Heart right ventricle (tissue), 16 donors: ENCODE results near the gene RPGRIP1. TPM values are rescaled to one million over a fixed set of nuclear protein-coding genes. Genes with fewer than 3 reads are reported as not detected.

Source experiments
- ATAC-seq, 8 donors: fragments of 200-7000 bp; cut with Tn5 transposase; one replicate each; pipeline ENCODE4 v1.9.1; 2020; ENCODE audit warnings: mild to moderate bottlenecking in 8 of 8, moderate library complexity in 8 of 8, moderate number of reproducible peaks in 1 of 8
- DNase-seq, 2 donors: peaks; one replicate each; pipeline ENCODE4 v3.0.0-alpha.2; 2020
- H3K27ac ChIP-seq, 10 donors: fragments of 200-600 bp; sonication (generic) in 2 of 10; one replicate each; pipeline versions ENCODE4 v1.5.0 to v1.8.0; 2020 to 2022; ENCODE audit warnings: mild to moderate bottlenecking in 3 of 10
- H3K27me3 ChIP-seq, 7 donors: fragments of 200-600 bp; one replicate each; pipeline ENCODE4 v1.8.0; 2021 to 2022; ENCODE audit warnings: mild to moderate bottlenecking in 2 of 7
- H3K36me3 ChIP-seq, 9 donors: fragments of 200-600 bp; sonication (generic) in 1 of 9; one replicate each; pipeline versions ENCODE4 v1.5.0 to v1.8.0; 2020 to 2022; ENCODE audit warnings: mild to moderate bottlenecking in 2 of 9
- H3K4me1 ChIP-seq, 9 donors: fragments of 200-600 bp; sonication (generic) in 1 of 9; one replicate each; pipeline versions ENCODE4 v1.5.0 to v1.8.0; 2020 to 2022; ENCODE audit warnings: mild to moderate bottlenecking in 4 of 9
- H3K4me3 ChIP-seq, 10 donors: fragments of 200-600 bp; sonication (generic) in 2 of 10; one replicate each; pipeline versions ENCODE4 v1.5.0 to v1.8.0; 2020 to 2022; ENCODE audit warnings: mild to moderate bottlenecking in 7 of 10, moderate library complexity in 2 of 10
- H3K9me3 ChIP-seq, 11 donors: fragments of 200-600 bp in 10 of 11; sonication (generic) in 2 of 11; one replicate each; pipeline versions ENCODE4 v1.5.0 to v1.8.0; 2013 to 2022; ENCODE audit warnings: mild to moderate bottlenecking in 2 of 11, control low read depth in 1 of 11, moderate library complexity in 1 of 11
- WGBS, 2 donors: extraction: QIAGEN DNeasy Blood & Tissue Kit; methylation state at CpG; one replicate each; pipeline ENCODE4 v1.1.7; 2013; ENCODE audit warnings: inconsistent platforms in 1 of 2; 5-methylcytosine and 5-hydroxymethylcytosine counted together
- intact Hi-C, 10 donors: fragments of 100-400 bp; cut with DNase I; formaldehyde crosslinking; loops; one replicate each; pipeline versions ENCODE4 v1.11.1 to v1.14.2; 2022
- polyA plus RNA-seq, 2 donors: library from polyadenylated mRNA; stranded (reverse); fragments of 200-250 nt; gene quantifications; one replicate each; pipeline ENCODE4 v1.2.3, GENCODE V29; 2013
- total RNA-seq, 10 donors: library from RNA; stranded (reverse); fragmentation: NEBNext Ultra II Directional in 3 of 10; extraction: Animal tissue kit (Norgen Biotek cat#: 25700) in 3 of 10; gene quantifications; one replicate each; pipeline versions ENCODE4 v1.2.1 to v1.2.4, GENCODE V29; 2021 to 2023
- TF ChIP-seq, protein P1 (sequence below), 9 donors: fragments of 200-600 bp; sonication (generic) in 2 of 9; IDR thresholded peaks; one replicate each; pipeline versions ENCODE4 v1.5.0 to v1.8.0; 2021 to 2022; ENCODE audit warnings: antibody characterized with exemption in 9 of 9, mild to moderate bottlenecking in 5 of 9, moderate library complexity in 1 of 9
- donor health status: Arrhythmogenic right ventricular cardiomyopathy.
- donor health status: ischemic (EF 13 %, LVEDD 7.1; RV severe dilation, severe dysfunction).
- donor health status: healthy with polysubstance abuse.
- donor health status: DM: no; HTN: yes; CAD: no.
- donor health status: DM: no; HTN: no; CAD: no.
- donor health status: ischemic (EF 25% LVEDD 6.9; RV normal size, moderate dysfunction).
- donor health status: ischemic (EF 25% LVEDD 5.7; RV mildly dilated, moderate dysfunction).
- donor health status: healthy.
- donor health status: DM: yes; HTN: yes; CAD: no.
- donor health status: Ischemic cardiomyopathy.
- donor health status: ischemic (EF 35%, LVEDD 5.7; RV mildly dilated, moderate dysfunction).
- donor health status: nonischemic (EF 11% LVEDD 7.7; RV severe dilation, severe dysfunction).
- donor health status: DM: yes; HTN: yes; CAD: no.
- donor health status: PGD.
- donor health status: ischemic (EF 29% LVEDD 5.4; RV normal size, mild dysfunction).
- donor health status: nonischemic (EF 23%, LVEDD 6.1; RV moderate dilation, normal function).

RPGRIP1 gene
- total and polyA plus RNA-seq, 12 donors, result 0.12 to 0.85 (median 0.34) TPM; not detected in 1

DNA sequence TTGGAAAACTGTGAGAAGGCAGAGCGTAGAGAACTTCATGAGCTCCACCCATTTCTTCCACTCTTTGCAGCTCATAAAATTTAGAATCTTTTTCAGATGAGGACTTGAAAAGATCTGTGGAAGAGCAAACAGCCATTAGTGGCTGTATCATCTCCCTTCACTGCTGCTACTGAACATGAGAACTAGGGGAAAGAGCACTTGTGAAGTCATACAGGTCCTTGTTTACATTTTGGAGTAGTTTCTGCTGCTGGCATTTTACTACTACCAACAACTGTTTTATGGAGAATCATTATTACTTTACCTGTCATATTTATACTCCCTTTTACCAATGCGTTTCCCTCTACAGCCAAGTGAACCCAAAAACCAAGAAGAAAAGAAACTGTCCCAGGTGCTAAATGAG is 41.0 kb downstream of the RPGRIP1 start:
- peaks cover 0 to 25% (median 0%) of the 10 kb centered on the region in 9 donors for H3K4me1 ChIP-seq
- H3K27me3 ChIP-seq, result no peaks in the 10 kb centered on the region
- intact Hi-C loops, result no loop called here
- H3K36me3 ChIP-seq, result no peaks in the 10 kb centered on the region
- DNase-seq (no peak), ATAC-seq (no peak)
- 90 to 96% methylated on average over 2 of the region's 2 CpGs for WGBS, 2 donors
- no peak overlapping the region for H3K4me3 ChIP-seq
- TF ChIP-seq, protein P1, sequence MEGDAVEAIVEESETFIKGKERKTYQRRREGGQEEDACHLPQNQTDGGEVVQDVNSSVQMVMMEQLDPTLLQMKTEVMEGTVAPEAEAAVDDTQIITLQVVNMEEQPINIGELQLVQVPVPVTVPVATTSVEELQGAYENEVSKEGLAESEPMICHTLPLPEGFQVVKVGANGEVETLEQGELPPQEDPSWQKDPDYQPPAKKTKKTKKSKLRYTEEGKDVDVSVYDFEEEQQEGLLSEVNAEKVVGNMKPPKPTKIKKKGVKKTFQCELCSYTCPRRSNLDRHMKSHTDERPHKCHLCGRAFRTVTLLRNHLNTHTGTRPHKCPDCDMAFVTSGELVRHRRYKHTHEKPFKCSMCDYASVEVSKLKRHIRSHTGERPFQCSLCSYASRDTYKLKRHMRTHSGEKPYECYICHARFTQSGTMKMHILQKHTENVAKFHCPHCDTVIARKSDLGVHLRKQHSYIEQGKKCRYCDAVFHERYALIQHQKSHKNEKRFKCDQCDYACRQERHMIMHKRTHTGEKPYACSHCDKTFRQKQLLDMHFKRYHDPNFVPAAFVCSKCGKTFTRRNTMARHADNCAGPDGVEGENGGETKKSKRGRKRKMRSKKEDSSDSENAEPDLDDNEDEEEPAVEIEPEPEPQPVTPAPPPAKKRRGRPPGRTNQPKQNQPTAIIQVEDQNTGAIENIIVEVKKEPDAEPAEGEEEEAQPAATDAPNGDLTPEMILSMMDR (IDR thresholded peaks at IDR 0.05), result no peak
- no peaks in the 10 kb centered on the region for H3K9me3 ChIP-seq
- no peak overlapping the region for H3K27ac ChIP-seq

DNA sequence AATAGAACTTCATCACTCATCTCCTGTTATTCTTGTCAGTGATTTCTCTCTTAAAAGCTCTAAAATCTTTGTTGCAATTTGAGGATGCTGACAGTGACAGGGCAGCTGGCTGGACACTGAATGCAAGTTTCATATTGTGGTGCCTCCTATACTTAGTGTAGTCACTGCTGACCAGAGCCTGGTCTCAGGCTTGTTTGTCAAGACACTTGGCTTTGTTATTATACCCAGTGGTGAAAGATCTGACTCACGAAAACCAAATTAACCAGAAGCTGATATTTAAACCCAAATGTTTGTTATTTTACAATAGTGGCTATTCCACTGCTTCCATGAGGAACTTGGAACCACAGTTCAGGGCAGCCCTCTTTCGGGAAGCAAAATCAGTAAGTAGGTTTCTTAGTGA is 42.8 kb downstream of the RPGRIP1 start:
- whole genome bisulfite sequencing, 2 donors, result 87 to 88% methylated on average over 2 of the region's 2 CpGs

DNA sequence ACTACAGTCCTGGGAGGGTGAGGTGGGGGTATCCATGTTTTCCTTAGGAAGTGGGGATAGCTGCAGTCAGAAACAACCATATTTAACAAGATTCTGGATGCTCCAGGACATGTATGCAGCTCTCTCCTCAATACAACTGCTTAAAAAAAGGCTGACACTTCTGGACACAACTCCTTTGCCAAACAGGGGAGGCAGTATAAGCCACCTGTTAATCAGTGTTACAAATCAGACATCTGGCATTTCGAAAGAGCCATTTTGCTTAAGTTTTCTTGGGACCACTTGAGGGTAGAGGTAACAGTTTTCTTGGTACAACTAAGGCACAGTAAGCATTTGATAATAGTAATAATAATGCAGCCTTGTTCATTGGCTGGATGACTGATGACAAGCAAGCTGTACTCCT is 47.1 kb downstream of the RPGRIP1 start:
- WGBS, 2 donors, result 84 to 88% methylated on average over 1 of the region's 1 CpG
- intact Hi-C loops, result no loop called here
- Histone ChIP-seq H3K27me3 (no peaks in the 10 kb centered on the region), H3K9me3 (no peaks in the 10 kb centered on the region), H3K36me3 (no peaks in the 10 kb centered on the region), H3K4me3 (no peak overlapping the region), H3K4me1 (peaks cover 0 to 4% (median 0%) of the 10 kb centered on the region in 9 donors), H3K27ac (no peak overlapping the region)
- no peak for ATAC-seq
- no peak for DNase-seq
- TF ChIP-seq, protein P1 (IDR thresholded peaks at IDR 0.05), result no peak

More for the DNA sequence above, 42.8 kb downstream of the RPGRIP1 start:
- DNase-seq, result no peak
- H3K4me3 ChIP-seq, result no peak overlapping the region
- H3K27me3 ChIP-seq, result no peaks in the 10 kb centered on the region
- H3K27ac ChIP-seq, result no peak overlapping the region
- TF ChIP-seq, protein P1 (IDR thresholded peaks at IDR 0.05), result no peak
- H3K4me1 ChIP-seq, result peaks cover 0 to 16% (median 0%) of the 10 kb centered on the region in 9 donors
- no peak for ATAC-seq
- intact Hi-C loops, result no loop called here
- H3K9me3 ChIP-seq, result no peaks in the 10 kb centered on the region
- H3K36me3 ChIP-seq, result no peaks in the 10 kb centered on the region

Other genes with a start within 250 kb of the RPGRIP1 start
- 1 to 10 TPM in 5 of 10 donors, under 1 TPM in 5; 0.28 to 3.2 (median 0.91) TPM for gene TPPP2, start 249.9 kb upstream of the RPGRIP1 start, total RNA-seq
- gene TPPP2, start 249.9 kb upstream of the RPGRIP1 start, polyA plus RNA-seq, result 1 to 10 TPM in 1 of 2 donors, under 1 TPM in 1; 0.75 to 1.1 TPM
- not detected for gene RNASE13, start 245.3 kb upstream of the RPGRIP1 start, total RNA-seq
- not detected for gene RNASE13, start 245.3 kb upstream of the RPGRIP1 start, polyA plus RNA-seq
- not detected for gene RNASE7, start 237.7 kb upstream of the RPGRIP1 start, total RNA-seq
- gene RNASE7, start 237.7 kb upstream of the RPGRIP1 start, polyA plus RNA-seq, result under 1 TPM in 1 of 2 donors, not detected in 1; 0.03 TPM
- not detected for gene RNASE8, start 222.3 kb upstream of the RPGRIP1 start, total RNA-seq
- gene RNASE8, start 222.3 kb upstream of the RPGRIP1 start, polyA plus RNA-seq, result not detected
- 10 to 100 TPM; 14.2 to 24.4 (median 17.5) TPM for gene ARHGEF40, start 209.8 kb upstream of the RPGRIP1 start, total RNA-seq
- 10 to 100 TPM; 21.1 to 25.2 TPM for gene ARHGEF40, start 209.8 kb upstream of the RPGRIP1 start, polyA plus RNA-seq
- 10 to 100 TPM; 22.1 to 58.4 (median 32.2) TPM for gene ZNF219, start 181.4 kb upstream of the RPGRIP1 start, total RNA-seq
- gene ZNF219, start 181.4 kb upstream of the RPGRIP1 start, polyA plus RNA-seq, result 10 to 100 TPM; 37.1 to 39.2 TPM
- gene TMEM253, start 179.0 kb upstream of the RPGRIP1 start, total RNA-seq, result under 1 TPM in 9 of 10 donors, not detected in 1; 0.16 to 0.45 (median 0.28) TPM
- 1 to 10 TPM in 1 of 2 donors, under 1 TPM in 1; 0.30 to 1.1 TPM for gene TMEM253, start 179.0 kb upstream of the RPGRIP1 start, polyA plus RNA-seq
- gene OR5AU1, start 124.0 kb upstream of the RPGRIP1 start, total RNA-seq, result not detected
- gene OR5AU1, start 124.0 kb upstream of the RPGRIP1 start, polyA plus RNA-seq, result not detected
- gene HNRNPC, start 10.6 kb upstream of the RPGRIP1 start, total RNA-seq, result 100 to 1,000 TPM; 227 to 300 (median 259) TPM
- gene HNRNPC, start 10.6 kb upstream of the RPGRIP1 start, polyA plus RNA-seq, result 100 to 1,000 TPM; 320 to 358 TPM
- 10 to 100 TPM; 24.8 to 36.1 (median 30.6) TPM for gene SUPT16H, start 103.9 kb downstream of the RPGRIP1 start, total RNA-seq
- gene SUPT16H, start 103.9 kb downstream of the RPGRIP1 start, polyA plus RNA-seq, result 10 to 100 TPM; 26.2 to 30.3 TPM
- gene CHD8, start 176.0 kb downstream of the RPGRIP1 start, total RNA-seq, result 10 to 100 TPM; 31.1 to 47.5 (median 40.1) TPM
- 10 to 100 TPM; 19.4 to 27.7 TPM for gene CHD8, start 176.0 kb downstream of the RPGRIP1 start, polyA plus RNA-seq
- 10 to 100 TPM; 14.8 to 25.8 (median 18.4) TPM for gene RAB2B, start 196.9 kb downstream of the RPGRIP1 start, total RNA-seq
- 10 to 100 TPM in 1 of 2 donors, 1 to 10 TPM in 1; 7.1 to 11.0 TPM for gene RAB2B, start 196.9 kb downstream of the RPGRIP1 start, polyA plus RNA-seq
- 100 to 1,000 TPM in 2 of 10 donors, 10 to 100 TPM in 8; 74.4 to 104 (median 94.3) TPM for gene TOX4, start 197.1 kb downstream of the RPGRIP1 start, total RNA-seq
- gene TOX4, start 197.1 kb downstream of the RPGRIP1 start, polyA plus RNA-seq, result 10 to 100 TPM; 14.9 to 33.0 TPM
- gene METTL3, start 231.3 kb downstream of the RPGRIP1 start, total RNA-seq, result 10 to 100 TPM; 21.0 to 30.3 (median 24.0) TPM
- 10 to 100 TPM; 22.9 to 46.7 TPM for gene METTL3, start 231.3 kb downstream of the RPGRIP1 start, polyA plus RNA-seq
- gene SALL2, start 246.3 kb downstream of the RPGRIP1 start, total RNA-seq, result 1 to 10 TPM; 2.5 to 6.6 (median 4.3) TPM
- 1 to 10 TPM; 1.1 to 1.3 TPM for gene SALL2, start 246.3 kb downstream of the RPGRIP1 start, polyA plus RNA-seq